K562 (cell line): ENCODE measurements around the gene ADK.

Experiments used
- AFF1 ChIP-seq, 2 experiments: fragments of 450-650 bp; IDR thresholded peaks; 2 replicates each; pipeline ENCODE4 v1.6.1; 2018; ENCODE audit warnings: mild to moderate bottlenecking in 2 of 2, low read depth in 1 of 2; ENCODE audit not compliant: partially characterized antibody in 2 of 2
- BHLHE40 ChIP-seq: IDR thresholded peaks from 2 replicates; pipeline ENCODE4 v1.6.1; 2011; ENCODE audit warnings: low read length, improper control_type of control experiment
- CREBBP ChIP-seq: IDR thresholded peaks from one replicate; pipeline ENCODE4 v1.6.1; 2012; ENCODE audit warnings: low read depth, mild to moderate bottlenecking, control low read depth, inconsistent platforms, low read length
- CTCF ChIP-seq, 3 experiments: IDR thresholded peaks in 2 of 3; conservative IDR thresholded peaks in 1 of 3; 2 replicates each; pipeline ENCODE4 v1.5.1; 2011 to 2012; ENCODE audit warnings: low read length in 3 of 3, mild to moderate bottlenecking in 3 of 3, control low read depth in 2 of 3, improper control_type of control experiment in 1 of 3, inconsistent platforms in 1 of 3, low read depth in 1 of 3, mixed read lengths in 1 of 3, moderate library complexity in 1 of 3; ENCODE audit not compliant: insufficient read depth in 2 of 3
- FOXJ3 ChIP-seq: sonication (generic); formaldehyde crosslinking; IDR thresholded peaks from 2 replicates; pipeline ENCODE4 v1.4.0; 2020; ENCODE audit warnings: mild to moderate bottlenecking, missing genetic modification reagents
- NBN ChIP-seq: fragments of 450-650 bp; IDR thresholded peaks from 2 replicates; pipeline ENCODE4 v1.6.1; 2016; ENCODE audit warnings: low read depth, mild to moderate bottlenecking
- SRSF1 ChIP-seq: fragments of 200-400 bp; formaldehyde crosslinking; IDR thresholded peaks from 2 replicates; pipeline ENCODE4 v1.6.1; 2017; ENCODE audit warnings: mild to moderate bottlenecking, low read depth, low read length, moderate library complexity
- TOE1 ChIP-seq, 2 experiments: fragments of 450-650 bp in 1 of 2; sonication (generic) in 1 of 2; formaldehyde crosslinking in 1 of 2; IDR thresholded peaks; 2 replicates each; pipeline versions ENCODE4 v1.7.1 to v1.8.0; 2016 to 2022; ENCODE audit warnings: borderline replicate concordance in 2 of 2, mild to moderate bottlenecking in 2 of 2, antibody characterized with exemption in 1 of 2, inconsistent platforms in 1 of 2, low read depth in 1 of 2, missing genetic modification reagents in 1 of 2, moderate library complexity in 1 of 2
- YY1 ChIP-seq, 3 experiments: IDR thresholded peaks; 2 replicates each; pipeline ENCODE4 v1.6.1; 2011; ENCODE audit warnings: low read length in 2 of 3, mild to moderate bottlenecking in 2 of 3, moderate library complexity in 2 of 3, borderline replicate concordance in 1 of 3, control low read depth in 1 of 3, low read depth in 1 of 3; ENCODE audit not compliant: insufficient read depth in 3 of 3, insufficient replicate concordance in 2 of 3, control insufficient read depth in 1 of 3, insufficient read length in 1 of 3; ENCODE audit errors: extremely low read depth in 1 of 3
- ZNF274 ChIP-seq: IDR thresholded peaks from 2 replicates; pipeline ENCODE4 v1.6.1; 2011; ENCODE audit warnings: low read depth, mild to moderate bottlenecking, low read length, moderate library complexity, borderline replicate concordance
- ZNF311 ChIP-seq: fragments of 250-450 bp; sonication (Bioruptor Pico); IDR thresholded peaks from 2 replicates; pipeline ENCODE4 v1.4.0; 2020; ENCODE audit warnings: mild to moderate bottlenecking, moderate library complexity
- ZNF324 ChIP-seq: fragments of 250-450 bp; sonication (Bioruptor Pico); IDR thresholded peaks from 2 replicates; pipeline ENCODE4 v1.4.0; 2020; ENCODE audit warnings: mild to moderate bottlenecking

- TF ChIP-seq ZNF274 = no peak
- TF ChIP-seq BHLHE40 = no peak
- no peak for TF ChIP-seq NBN
- TF ChIP-seq AFF1 (IDR thresholded peaks at IDR 0.05; ENCODE audit: low read depth in 1 of 2, partially characterized antibody in 2 of 2) = no peak
- TF ChIP-seq ZNF311 (CRISPR knock-in tag) = no peak
- no peak for TF ChIP-seq SRSF1
- no peak for TF ChIP-seq TOE1 (IDR thresholded peaks at IDR 0.05; ENCODE audit: borderline replicate concordance)
- TF ChIP-seq TOE1 (CRISPR knock-in tag; IDR thresholded peaks at IDR 0.05; ENCODE audit: borderline replicate concordance, low read depth) = no peak
- TF ChIP-seq FOXJ3 (CRISPR knock-in tag) = no peak
- no peak for TF ChIP-seq CTCF (IDR thresholded peaks at IDR 0.05 in 2 of 3, conservative IDR thresholded peaks at IDR 0.05 in 1 of 3; ENCODE audit: insufficient read depth in 2 of 3, low read depth in 1 of 3, low read length in 3 of 3)
- TF ChIP-seq ZNF324 (CRISPR knock-in tag) = no peak
- no peak for TF ChIP-seq YY1 (IDR thresholded peaks at IDR 0.05; ENCODE audit: borderline replicate concordance in 1 of 3, control insufficient read depth in 1 of 3, extremely low read depth in 1 of 3, insufficient read depth in 3 of 3, insufficient read length in 1 of 3, insufficient replicate concordance in 2 of 3, low read depth in 1 of 3, low read length in 2 of 3)
- TF ChIP-seq CREBBP = no peak
Measured at GRCh38 chr10:74117738-74118137, 33.3 kb upstream of the ADK start.
